GM12865 (cell line): ENCODE data around the gene TENM4.

ENCODE experiments used
- DNase-seq: peaks from one replicate; pipeline ENCODE4 v3.0.0; 2010; ENCODE audit warnings: low read depth
- H3K4me3 ChIP-seq: 2 replicates; pipeline ENCODE4 v1.5.1; 2011; ENCODE audit warnings: mild to moderate bottlenecking, low read depth, low read length, control low read depth
- TF ChIP-seq, protein P1 (sequence below): IDR thresholded peaks from 2 replicates; pipeline ENCODE4 v1.5.1; 2011; ENCODE audit warnings: low read length, control low read depth, low read depth, inconsistent platforms; ENCODE audit not compliant: insufficient read depth; ENCODE audit errors: missing control alignments

Gene TENM4

DNA sequence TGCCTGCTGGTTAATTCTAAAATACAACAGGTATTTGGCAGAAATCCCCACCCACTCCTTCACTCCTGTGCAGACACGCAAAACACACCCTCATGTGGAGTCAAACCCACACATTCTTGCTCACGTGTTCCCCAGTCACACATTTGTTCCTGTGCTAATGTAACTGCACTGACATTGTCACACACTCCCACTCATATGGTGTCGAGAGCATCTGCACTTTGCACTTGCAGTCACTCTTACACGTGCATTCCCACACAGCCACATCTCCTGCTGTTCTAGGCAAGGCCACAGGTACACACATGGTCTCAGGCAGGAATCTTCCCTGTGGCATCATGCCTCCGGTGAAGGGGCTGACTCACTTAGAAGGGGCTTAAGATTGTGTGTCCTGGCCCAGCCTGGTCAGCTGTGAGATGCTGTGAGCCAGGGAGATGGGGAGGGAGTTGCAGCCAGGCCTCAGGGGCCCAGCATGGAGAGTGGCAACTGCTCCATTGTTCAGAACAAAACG is 395.0 kb downstream of the TENM4 start:
- DNase-seq: peak; percentile 7
- TF ChIP-seq, protein P1, sequence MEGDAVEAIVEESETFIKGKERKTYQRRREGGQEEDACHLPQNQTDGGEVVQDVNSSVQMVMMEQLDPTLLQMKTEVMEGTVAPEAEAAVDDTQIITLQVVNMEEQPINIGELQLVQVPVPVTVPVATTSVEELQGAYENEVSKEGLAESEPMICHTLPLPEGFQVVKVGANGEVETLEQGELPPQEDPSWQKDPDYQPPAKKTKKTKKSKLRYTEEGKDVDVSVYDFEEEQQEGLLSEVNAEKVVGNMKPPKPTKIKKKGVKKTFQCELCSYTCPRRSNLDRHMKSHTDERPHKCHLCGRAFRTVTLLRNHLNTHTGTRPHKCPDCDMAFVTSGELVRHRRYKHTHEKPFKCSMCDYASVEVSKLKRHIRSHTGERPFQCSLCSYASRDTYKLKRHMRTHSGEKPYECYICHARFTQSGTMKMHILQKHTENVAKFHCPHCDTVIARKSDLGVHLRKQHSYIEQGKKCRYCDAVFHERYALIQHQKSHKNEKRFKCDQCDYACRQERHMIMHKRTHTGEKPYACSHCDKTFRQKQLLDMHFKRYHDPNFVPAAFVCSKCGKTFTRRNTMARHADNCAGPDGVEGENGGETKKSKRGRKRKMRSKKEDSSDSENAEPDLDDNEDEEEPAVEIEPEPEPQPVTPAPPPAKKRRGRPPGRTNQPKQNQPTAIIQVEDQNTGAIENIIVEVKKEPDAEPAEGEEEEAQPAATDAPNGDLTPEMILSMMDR: no peak
- no peak overlapping the region for H3K4me3 ChIP-seq

DNA sequence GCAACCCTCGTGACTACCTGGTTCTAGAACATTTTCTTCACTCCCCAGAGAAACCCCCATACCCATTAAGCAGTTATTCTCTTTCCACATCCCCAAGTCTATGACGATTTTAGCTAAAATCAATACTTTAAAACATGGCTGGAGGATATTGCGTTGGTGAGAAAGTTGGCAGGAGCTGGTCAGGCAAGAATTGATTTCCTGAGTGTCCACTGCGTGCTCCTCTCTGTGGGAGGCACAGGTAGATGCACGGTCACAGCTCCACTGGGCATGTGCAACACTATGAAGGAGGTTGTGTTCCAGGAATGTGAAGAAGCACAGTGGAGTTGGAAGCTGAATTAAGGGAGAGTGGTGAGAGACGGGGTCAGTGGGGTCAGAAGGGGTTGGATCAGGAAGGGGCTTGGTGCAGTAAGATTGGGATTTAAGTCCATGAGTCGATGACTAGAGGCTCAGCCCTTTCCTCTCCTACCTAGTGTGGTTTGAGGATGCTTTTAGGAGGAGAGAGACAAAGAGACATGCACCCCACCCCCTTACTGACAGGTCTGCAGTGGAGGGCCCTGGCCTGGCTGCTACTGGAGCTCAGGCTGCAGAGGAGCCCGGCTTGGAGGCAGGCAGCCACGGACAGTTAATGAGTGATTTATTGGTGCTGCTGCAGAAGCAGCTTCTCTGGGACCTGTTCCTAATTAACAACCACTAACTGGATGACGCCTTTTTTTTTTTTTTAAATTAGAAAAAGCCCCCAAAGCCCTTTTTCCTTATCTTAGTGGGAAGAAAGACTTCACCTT is 395.6 kb downstream of the TENM4 start:
- TF ChIP-seq, protein P1: no peak
- no peak overlapping the region for H3K4me3 ChIP-seq
- DNase-seq: no peak

DNA sequence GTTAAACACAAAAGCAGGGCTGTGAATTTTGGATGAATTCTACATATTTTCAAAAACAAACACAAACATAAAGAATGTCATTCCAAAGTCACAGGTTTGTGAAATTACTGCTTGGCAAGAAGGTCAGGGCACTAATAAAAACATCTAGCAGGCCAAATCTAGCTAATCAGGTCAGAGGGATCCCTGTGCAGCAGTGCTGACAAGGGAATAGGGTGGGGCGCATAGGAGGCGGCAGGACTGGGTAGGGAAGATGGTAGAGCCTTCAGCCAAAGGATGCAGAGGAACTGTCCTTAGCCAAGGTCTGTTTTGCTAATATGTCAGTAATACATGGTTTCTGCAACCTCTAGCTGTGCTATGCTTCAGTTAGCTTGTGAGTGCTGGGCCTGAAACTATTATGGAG is 396.6 kb downstream of the TENM4 start:
- H3K4me3 ChIP-seq: no peak overlapping the region
- no peak for DNase-seq
- TF ChIP-seq, protein P1: no peak

DNA sequence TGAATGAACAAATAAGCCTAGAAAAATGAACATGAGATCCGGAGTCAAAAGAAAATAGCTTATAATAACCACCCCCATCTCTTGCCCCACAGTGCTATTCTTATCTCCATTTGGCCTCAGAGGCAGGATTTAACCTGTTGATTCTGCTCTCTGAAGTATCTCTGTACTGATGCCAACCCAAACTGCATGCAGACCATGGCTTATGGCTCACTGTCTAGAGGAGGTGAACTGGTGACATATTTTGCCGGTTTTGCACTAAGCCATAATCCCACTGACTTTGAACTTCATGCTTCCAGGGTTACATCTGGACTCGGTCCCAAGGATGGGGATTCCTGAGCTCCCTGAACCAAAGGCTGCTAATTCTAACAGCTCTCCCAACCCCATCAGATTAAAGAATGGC is 397.1 kb downstream of the TENM4 start:
- H3K4me3 ChIP-seq: no peak overlapping the region
- TF ChIP-seq, protein P1: no peak
- no peak for DNase-seq

DNA sequence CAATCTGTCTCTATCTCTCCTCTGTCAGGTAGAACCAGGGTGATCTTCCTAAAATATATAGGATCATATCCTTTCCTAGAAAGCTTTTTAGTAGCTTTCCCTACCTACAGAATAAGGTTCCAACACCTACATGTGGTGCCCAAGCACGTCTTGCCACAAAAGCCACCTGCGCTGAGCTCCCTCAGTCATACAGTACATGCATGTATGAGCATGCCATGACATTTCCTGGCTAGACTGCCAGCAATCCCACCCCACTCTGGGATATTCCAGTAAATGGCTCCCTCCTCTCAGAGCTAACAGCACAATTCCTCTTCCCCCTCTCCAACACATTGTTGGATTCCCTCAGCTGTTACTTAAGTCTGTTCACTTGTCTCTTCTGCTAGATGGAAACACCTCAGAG is 398.0 kb downstream of the TENM4 start:
- no peak for DNase-seq
- TF ChIP-seq, protein P1: no peak
- no peak overlapping the region for H3K4me3 ChIP-seq

DNA sequence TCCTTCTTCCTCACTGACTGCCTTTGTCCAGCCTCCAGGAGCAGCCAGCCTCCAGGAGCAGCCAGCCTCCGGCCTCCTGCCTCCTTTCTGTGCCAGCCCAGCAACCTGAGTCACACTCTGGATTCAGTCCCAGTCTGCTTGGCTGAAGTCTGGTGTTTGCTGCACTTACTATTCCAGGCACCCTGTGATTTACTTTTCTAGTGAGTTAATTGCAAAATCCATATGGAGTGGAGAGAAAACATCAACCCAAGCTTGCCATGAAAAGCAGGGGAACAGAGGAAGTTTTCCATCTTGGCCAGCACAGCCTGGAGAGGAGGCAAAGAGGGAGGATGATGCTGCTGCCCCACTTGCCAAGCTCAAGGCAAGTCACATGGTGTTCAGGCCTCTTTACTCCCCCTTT is 400.5 kb downstream of the TENM4 start:
- DNase-seq: no peak
- no peak overlapping the region for H3K4me3 ChIP-seq
- TF ChIP-seq, protein P1: no peak

DNA sequence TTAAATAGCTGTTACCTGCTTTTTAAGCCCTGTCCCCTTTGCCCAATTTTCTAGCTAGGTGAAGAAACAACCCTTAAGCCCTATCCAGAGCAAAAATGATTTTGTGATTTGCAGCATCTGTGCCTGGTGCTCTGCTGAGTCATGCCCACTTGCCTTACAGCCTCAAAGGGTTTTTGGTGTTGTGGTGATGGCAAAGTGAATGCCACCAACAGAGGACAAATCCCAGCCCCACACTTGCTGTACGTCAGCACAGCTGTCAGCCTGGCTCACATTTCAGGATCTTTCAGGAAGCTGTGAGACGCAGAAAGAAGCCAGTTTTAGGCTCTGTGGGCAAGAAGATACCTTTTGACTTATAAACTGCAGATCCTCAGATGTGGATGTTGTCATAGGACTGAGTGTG is 401.7 kb downstream of the TENM4 start:
- TF ChIP-seq, protein P1: no peak
- no peak for DNase-seq

More for the DNA sequence above, 401.7 kb downstream of the TENM4 start:
- H3K4me3 ChIP-seq: no peak overlapping the region
